HL-60/S4 (cell line): ENCODE data around the gene KEAP1.
"Not testable (repeated sequence)": the region's sequence is repeated elsewhere in the genome, so short reads cannot be mapped to it uniquely, and the experiment has no call there.

ENCODE experiments used
- in situ Hi-C: fragments of 300-500 bp; cut with MboI; formaldehyde crosslinking; loops from 2 replicates; pipeline ENCODE4 v1.14.3; 2022; ENCODE audit warnings: low sequenced_read_pairs

Gene KEAP1

DNA sequence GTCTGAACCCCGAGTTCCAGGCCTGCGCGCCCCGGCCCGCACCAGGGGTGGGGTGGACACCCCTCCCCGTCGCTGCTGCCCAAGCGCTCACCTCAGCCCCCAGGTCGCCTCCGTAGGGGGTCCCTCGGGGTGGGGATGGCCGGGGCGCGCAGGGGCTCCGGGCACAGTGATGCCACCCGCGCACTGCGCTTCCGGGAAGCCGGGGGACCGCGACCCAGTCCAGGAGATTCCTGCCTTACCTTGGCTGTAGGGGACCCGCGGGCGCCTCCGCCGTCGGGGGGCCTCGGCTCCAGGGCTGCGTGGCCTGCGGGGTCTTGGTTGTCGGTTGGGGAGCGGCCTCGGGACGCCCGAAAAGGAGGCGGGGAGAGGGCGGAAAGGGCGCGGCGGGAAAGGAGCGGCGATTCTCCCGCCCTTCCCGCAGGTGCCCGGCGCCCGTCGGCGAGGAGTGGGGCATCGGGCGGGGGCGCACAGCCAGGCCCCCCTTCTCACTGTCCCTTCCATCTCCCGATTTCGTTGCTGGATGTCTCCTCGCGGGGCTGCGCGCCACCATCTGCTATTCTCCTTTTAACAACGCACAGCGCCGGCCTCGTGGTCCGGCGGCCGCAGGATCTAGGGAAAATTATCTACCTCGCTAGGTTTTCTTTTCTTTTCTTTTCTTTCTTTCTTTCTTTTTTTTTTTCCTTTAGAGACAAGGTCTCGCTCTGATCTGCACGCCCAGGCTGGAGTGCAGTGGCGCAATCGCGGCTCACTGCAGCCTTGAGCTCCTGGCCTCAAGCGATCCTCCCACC lies at the start of gene KEAP1:
KEAP1 (minus strand) TSS at position 355 of the 788 bp plus-strand sequence. CDS start 3,323 bp downstream, outside the sequence.
- in situ Hi-C loops: no loop called here

DNA sequence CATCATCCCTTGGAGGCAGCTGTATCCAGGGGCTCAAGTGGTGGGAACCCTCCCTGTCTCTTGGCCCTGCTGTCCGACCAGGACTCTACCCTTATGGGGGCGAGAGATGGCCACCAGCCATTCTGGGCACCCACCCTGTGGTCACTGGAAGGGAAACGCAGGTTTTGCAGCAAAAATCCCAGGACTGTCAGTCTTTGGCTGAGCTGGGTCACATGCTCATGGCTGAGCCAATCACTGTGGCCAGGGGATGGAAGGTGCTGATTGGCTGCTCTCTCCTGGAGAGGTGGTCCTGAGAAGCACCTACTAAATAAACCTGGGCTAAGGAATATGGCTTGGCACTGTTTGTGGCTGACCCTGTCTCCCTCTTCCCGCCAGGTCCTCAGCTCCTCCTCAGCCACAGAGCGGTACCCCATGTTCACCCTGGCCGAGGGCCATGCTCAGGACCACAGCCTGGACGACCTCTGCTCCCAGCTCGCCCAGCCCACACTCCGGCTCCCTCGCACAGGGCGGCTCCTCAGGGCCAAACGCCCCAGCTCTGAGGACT lies 49.4 kb upstream of the KEAP1 start:
- in situ Hi-C loops: no loop called here

DNA sequence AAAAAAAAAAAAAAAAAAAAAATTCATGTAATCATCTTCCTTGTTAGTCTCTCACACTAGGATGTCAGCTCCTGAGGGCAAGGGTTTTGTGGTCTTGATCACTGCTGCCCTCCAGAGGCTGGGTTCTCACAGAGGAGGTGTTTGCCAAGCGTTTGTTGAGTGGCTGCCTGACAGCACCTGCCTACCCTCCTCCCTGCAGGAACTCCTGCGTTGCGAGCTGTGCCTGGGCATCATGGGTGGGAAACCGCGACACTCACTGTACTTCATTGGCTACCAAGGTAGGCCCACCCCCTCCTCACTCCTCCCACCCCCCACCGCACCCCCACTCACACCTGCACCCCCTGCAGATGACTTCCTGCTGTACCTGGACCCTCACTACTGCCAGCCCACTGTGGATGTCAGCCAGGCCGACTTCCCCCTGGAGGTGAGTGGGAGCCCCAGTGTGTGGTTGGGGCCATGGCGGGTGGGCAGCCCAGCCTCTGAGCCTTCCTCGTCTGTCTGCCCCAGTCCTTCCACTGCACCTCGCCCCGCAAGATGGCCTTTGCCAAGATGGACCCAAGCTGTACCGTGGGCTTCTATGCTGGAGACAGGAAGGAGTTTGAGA lies 48.6 kb upstream of the KEAP1 start:
- in situ Hi-C loops: no loop called here

DNA sequence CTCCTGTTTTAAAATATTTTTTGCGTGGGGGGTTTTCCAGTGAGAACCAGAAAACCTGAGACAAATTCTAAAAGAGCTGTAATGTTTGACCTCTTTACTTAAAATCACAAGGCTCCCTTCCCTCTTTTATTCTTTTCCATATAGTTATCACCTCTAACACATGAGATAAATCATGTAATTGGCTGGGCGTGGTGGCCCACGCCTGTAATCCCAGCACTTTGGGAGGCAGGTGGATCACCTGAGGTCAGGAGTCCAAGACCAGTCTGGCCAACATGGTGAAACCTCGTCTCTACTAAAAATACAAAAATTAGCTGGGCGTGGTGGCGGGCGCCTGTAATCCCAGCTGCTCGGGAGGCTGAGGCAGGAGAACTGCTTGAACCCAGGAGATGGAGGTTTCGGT lies 47.9 kb upstream of the KEAP1 start:
- in situ Hi-C loops: not testable (repeated sequence)

DNA sequence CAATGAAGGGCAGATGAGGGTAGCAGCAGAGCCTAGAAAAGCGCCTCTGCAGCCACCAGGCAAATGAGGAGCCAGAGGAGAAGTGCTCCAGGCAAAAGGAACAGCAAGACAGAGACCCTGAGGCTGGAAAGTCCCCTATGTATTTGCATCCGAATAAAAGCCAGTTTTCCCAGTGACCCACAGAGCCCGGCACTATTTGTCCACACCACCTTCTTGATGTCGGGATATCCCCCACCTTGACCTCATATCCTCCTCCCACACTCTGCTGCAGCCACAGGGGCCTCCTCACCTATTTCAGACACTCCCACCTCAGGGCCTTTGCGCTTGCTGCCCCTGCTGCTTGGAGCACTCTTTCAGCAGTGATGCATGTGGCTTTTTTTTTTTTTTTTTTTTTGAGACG lies 47.2 kb upstream of the KEAP1 start:
- in situ Hi-C loops: no loop called here

DNA sequence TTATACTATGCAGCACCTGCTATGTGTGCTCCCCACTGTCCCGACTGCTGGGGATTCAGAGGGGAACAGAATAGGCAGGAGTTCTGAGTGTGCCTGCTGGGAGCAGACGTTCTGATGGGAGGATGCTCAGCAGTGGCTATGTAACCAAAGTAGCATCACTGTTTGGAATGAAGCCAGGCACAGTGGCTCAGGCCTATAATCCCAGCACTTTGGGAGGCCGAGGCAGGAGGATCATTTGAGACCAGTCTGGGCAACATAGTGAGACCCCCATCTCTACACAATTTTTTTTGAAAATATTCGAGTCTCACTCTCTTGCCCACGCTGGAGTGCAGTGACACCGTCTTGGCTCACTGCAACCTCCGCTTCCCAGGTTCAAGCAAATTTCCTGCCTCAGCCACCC lies 46.6 kb upstream of the KEAP1 start:
- in situ Hi-C loops: no loop called here

DNA sequence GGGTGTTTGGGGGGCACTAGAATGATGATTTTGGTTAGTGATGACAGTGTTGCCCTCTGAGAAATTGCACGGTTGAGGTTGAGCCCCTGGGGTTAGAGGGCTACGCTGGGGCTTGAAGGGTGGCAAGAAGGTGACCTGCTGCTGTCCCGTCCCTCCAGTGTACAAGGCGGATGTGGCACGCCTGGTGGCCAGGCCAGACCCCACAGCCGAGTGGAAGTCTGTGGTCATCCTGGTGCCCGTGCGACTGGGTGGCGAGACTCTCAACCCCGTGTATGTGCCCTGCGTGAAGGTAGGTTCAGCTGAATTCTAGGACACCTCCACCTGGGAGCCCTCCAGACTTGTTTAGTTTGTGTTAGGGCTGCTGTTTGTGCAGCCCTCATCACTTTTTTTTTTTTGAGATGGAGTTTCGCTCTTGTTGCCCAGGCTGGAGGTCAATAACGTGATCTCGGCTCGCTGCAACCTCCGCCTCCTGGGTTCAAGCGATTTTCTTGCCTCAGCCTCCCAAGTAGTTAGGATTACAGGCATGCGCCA lies 45.7 kb upstream of the KEAP1 start:
- in situ Hi-C loops: no loop called here

DNA sequence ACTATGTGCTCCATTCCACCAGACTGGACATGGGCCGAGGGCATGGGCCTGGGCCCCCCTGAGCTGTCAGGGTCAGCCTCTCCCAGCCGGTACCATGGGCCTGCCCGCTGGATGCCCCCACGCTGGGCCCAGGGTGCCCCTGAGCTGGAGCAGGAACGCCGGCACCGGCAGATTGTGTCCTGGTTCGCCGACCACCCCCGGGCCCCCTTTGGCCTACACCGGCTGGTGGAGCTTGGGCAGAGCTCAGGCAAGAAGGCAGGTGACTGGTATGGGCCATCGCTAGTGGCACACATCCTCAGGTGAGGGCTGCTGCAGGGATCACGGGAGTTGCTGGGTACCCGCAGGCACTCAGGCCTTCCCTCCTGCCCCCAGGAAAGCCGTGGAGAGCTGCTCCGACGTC lies 43.7 kb upstream of the KEAP1 start:
- in situ Hi-C loops: no loop called here

DNA sequence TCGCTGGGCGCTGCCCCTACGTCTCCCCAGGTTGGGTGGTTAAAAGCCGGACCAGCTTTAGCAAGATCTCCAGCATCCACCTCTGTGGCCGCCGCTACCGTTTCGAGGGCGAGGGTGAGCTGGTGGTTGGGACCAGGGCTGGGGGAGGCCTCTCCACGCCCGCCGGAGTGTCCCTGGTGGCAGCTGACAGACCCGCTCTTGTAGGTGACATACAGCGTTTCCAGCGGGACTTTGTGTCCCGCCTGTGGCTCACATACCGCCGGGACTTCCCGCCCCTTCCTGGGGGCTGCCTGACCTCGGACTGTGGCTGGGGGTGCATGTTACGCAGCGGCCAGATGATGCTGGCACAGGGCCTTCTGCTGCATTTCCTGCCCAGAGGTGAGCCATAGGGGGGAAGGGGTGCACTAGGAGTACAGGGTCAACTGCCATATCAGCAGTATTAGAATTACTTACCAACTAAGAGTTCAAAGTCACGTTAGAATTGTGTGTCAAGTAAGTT lies 41.6 kb upstream of the KEAP1 start:
- in situ Hi-C loops: no loop called here

DNA sequence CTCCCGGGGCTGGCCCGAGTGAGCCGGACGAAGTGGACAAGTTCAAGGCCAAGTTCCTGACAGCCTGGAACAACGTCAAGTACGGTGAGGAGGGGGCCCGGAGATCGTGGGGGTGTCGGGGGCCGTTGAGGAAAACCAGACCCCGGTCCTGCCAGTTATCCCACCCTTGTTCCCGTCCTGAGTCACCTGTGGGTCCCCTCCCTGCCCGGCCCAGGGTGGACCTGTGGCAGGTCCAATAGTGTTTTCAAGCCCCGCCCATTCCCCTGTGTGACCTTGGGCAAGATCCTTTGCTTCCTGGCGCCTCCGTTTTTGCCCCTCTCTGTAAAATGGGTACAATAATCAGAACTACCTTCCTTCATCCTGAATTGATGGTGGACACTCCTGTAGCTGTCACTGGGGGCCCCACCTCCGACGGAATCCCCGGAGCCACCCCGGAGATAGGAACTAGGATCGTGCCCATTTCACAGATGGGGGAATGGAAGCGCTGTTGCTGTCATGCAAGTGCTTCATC lies 41.1 kb upstream of the KEAP1 start:
- in situ Hi-C loops: no loop called here

DNA sequence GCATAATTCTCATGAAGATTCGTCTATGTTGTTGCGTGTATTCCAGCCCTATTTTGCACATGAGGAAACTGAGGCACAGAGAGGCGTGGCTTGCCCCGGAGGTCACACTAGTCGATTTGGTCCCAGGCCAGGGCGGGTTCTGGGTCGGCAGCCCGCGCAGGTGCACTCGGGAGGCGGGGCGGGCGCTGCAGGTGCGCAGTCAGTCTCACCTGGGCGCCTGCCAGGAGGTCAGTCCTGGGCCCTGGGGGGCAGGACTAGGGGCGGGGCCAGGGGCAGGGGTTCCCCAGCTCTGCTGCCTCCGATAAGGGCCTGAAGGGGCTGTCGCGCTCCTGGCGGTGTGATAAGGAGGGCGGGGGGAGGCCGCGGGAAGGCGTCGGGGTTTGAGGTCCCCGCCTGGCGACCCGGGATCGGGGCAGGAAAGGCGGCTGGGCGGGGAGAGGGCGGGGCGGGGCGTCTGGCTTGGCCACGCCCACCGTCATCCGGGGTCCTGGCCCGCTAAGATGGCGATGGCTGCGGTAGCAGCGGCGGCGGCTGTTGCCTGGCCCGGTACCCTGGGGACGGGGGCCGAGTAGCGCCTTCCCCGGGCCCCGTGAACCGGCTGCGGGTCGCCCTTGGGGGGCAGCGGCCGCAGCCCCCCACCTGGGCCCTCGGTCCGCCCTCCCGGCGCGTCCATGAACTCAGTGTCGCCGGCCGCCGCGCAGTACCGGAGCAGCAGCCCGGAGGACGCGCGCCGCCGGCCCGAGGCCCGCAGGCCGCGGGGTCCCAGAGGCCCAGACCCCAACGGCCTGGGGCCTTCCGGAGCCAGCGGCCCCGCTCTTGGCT lies 40.5 kb upstream of the KEAP1 start, which contains the start of gene ATG4D:
ATG4D (plus strand) TSS at position 485 of the 822 bp plus-strand sequence; CDS start at position 672, 187 bp downstream.
- in situ Hi-C loops: no loop called here

DNA sequence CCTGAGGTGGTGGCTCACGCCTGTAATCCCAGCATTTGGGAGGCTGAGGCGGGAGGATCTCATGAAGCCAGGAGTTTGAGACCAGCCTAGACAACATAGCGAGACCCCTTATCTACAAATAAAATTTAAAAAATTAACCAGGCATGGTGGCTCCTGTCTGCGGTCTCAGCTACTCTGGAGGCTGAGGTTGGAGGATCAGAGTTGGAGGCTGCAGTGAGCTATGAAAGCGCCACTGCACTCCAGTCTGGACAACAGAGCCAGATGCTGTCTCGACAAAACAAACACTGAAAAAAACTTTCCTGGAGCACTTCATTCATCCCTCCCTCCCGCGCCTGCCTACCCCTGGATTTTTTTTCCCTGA lies 39.9 kb upstream of the KEAP1 start:
- in situ Hi-C loops: no loop called here

DNA sequence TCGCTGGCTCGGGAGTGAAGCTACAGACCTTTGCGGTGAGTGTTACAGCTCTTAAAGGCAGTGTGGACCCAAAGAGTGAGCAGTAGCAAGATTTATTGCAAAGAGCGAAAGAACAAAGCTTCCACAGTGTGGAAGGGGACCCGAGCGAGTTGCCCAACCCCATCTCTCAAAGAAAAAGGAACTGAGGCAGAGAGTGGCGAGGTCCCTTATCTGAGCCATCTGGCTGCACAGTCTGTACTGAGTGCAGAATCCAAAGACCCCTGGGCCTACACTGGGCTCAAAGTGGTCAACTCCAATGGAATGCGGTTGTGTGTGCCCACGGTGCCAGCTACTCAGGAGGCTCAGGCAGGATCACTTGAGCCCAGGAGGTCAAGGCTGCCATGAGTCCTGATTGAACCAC lies 35.9 kb upstream of the KEAP1 start:
- in situ Hi-C loops: not testable (repeated sequence)

DNA sequence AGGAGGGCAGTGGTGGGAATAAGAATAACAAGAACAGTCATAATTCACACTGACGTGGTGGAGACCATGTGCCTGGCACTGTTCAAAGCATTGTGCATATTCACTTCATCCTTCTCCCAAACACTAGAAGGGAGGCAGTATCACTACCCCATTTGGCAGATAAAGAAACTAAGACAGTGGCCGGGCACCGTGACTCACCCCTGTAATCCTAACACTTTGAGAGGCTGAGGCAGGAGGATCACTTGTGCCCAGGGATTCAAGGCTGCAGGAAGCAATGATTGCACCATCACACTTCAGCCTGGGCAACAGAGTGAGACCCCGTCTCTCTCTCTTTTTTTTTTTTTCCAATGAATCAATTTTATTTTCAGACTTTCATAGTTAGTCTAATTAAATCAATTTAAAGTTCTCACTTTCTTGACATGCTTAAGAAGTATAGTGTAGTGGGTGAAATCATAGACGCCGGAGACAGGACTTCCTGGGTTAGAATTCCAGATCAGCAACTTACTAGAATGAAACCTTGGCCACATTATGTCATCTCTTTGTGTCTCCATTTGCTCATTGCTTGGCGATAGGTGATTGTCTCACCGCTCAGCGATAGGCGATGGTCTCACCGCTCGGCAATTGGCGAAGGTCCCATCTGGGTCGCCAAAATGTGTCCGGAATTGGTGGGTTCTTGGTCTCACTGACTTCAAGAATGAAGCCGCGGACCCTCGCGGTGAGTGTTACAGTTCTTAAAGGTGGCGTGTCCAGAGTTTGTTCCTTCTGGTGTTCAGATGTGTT lies 35.2 kb upstream of the KEAP1 start:
- in situ Hi-C loops: no loop called here

DNA sequence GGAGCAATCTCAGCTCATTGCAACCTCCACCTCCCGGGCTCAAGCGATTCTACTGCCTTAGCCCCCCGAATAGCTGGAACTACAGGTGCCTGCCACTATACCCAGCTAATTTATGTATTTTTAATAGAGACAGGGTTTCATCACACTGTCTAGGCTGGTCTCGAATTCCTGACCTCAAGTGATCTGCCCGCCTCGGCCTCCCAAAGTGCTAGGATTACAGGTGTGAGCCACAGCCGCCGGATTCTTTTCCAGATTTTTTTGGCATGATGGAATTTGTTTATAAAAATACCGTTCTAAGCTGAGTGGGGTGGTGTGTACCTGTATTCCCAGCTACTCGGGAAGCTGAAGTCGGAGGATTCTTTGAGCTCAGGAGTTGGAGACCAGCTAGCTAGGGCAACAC lies 34.5 kb upstream of the KEAP1 start:
- in situ Hi-C loops: no loop called here

DNA sequence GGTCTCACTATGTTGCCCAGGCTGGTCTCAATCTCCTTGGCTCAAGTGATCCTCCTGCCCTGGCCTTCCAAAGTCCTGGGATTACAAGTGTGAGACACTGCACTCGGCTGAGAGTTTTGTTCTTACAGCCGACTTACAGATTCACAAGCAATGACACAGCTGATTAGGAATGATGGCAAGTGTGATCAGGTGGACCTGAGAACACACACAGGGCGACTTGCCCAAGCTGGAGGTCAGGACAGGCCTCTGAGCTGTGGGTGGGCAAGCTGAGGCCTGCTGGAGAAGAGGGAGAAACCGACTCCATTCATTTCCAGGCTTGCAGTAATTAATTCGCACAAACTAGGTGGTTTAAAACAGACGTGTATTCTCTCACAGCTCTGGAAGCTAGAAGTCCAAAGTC lies 32.5 kb upstream of the KEAP1 start:
- in situ Hi-C loops: no loop called here

DNA sequence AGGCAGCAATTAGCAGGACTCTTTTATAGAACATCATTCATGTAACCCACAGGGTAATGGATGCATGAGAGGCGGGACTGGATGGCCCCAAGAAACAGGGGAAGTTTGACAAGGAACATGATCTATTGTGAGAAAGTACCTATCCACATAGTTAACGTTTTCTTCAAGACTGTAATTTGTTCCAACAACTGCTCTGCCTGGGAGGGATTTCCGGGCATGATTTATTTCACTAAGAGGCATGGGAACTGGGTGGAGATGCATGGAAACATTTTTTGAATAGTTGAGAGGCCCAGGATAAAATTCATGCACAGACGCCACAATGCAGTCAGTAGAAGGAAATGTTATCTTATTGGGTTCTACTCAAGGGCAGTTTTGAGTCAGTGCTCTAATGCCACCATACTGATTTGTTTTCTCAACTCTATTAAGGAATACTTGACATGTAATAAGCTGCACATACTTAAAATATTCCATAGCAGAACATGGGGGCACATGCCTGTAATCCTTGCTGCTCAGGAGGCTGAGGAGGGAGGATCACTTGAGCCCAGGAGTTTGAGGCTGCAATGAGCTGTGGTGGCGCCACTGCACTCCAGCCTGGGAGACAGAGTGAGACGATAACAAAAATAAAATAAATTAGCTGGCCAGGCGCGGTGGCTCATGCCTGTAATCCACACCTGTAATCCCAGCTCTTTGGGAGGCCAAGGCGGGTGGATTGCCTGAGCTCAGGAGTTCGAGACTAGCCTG lies 30.7 kb upstream of the KEAP1 start:
- in situ Hi-C loops: no loop called here

DNA sequence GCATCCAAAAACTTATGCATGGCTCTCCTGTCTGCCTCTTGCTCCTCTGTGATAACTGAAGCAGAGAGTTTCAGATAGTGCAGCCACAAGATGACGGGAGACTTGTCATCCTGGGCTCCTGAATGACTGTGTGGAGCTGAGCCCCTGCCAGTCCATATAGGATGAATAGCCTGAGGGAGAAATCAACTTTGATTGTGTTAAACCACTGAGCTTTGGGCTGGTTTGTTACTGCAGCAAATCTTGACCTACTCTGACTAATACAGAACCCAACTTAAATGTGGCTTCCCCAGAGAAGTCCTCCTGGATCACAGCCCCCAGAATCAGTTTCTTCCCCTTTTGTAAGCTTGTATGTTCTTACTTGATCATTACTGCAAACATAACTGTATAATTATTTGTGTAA lies 29.3 kb upstream of the KEAP1 start:
- in situ Hi-C loops: no loop called here

DNA sequence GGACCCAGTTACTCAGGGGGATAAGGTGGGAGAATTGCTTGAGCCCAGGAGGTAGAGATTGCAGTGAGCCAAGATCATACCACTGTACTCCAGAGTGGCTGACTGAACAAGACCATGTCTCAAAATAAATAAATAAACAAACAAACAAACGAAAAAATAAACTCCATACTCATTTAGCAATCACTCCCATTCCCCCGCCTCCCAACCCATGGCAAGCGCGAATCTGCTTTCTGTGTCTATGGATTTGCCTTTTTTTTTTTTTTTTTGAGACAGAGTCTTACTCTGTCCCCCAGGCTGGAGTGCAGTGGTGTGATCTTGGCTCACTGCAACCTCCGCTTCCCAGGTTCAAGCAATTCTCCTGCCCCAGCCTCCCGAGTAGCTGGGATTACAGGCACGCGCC lies 23.7 kb upstream of the KEAP1 start:
- in situ Hi-C loops: not testable (repeated sequence)
